ENCODE measurements around the gene JMJD8.
"Not testable (repeated sequence)": the region's sequence is repeated elsewhere in the genome, so short reads cannot be mapped to it uniquely, and the experiment has no call there.

JMJD8 gene

GRCh38 chr16:708019-708418 lies 23.9 kb upstream of the JMJD8 start:
- no peak for DNase-seq

- DNase-seq, result no peak
Measured at GRCh38 chr16:707062-707538, 23.0 kb upstream of the JMJD8 start.

DNA sequence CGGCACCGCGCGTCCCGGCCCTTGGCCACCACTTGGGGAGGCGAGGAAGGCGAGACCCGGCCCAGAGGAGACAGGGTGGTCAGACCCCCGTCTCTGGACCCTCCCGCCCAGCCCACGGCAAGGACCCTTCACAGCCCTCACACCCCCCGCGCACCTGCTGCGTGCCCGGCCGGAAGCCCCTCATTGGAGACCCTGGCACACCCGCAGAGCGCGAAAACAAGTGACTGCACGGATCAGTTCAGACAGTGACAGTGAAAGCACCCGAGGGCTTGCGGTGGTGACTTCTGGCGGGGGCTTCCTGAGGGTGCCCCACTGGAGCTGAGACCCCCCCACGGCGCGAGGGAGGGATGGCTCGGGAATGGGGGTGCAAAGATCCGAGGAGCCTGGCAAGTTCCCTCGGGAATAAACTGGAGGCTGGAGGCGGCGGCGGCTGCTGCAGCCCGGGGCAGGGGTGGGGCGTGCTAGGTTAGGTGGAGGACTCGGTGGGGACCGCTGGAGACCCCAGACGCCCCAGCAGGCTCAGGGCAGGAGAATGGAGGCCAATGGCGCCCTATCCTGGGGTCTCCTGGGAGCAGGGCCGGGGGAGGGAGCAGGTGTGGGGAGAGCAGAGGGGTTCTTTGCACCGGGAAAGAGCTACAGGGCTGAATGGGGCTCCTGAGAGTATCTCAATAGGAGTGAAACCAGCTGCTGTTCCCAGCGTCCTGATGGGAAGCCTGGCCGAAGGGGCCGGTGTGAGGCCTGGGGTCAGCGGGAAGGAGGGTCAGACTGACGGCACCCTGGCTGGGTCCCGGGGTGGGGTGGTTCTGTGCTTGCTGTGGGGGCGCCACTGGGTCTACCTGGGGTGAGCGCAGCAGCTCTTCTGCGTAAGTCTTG lies 22.3 kb upstream of the JMJD8 start:
- DNase-seq, result no peak

DNA sequence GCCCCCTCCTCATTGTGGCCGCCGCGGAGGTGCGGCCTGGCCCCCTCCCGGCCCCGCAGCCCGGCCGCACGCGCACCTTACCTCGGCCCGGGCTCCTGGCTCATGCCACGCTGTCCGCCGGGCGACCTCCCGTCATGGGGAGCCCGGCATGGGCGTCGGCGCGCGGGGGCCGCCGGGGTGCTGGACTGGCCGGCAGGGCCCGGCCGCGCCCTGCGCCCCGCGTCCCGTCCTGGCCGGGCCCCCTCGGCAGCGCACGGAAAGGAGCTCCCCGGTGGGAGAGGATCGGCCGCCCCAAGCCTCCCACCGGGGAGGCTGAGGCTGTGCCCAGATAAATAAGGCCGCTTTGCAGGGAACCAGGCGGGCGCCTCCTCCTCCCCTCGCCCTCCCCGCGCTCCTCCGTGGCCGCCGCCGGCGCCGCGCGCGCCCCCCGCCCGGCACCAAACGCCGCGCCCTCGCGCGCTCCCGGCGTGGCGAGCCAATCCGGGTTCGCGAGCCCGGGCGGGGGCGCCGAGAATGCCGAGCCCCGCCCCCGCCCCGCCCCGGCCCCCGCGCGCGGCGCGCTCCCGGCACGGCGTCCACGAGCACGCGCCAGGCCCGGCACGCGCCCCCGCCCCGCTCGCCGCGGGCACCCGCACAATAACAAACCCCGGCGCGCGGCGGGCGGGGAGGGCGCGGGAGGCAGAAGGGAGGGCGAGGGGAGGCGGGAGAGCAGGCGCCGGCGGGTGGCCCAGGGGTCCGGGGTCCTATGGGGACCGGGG lies 21.5 kb upstream of the JMJD8 start, which contains the start of gene FBXL16:
FBXL16 (minus strand) TSS at position 371 of the 758 bp plus-strand sequence. CDS start 8,396 bp downstream, outside the sequence.
- DNase-seq, result no peak

DNA sequence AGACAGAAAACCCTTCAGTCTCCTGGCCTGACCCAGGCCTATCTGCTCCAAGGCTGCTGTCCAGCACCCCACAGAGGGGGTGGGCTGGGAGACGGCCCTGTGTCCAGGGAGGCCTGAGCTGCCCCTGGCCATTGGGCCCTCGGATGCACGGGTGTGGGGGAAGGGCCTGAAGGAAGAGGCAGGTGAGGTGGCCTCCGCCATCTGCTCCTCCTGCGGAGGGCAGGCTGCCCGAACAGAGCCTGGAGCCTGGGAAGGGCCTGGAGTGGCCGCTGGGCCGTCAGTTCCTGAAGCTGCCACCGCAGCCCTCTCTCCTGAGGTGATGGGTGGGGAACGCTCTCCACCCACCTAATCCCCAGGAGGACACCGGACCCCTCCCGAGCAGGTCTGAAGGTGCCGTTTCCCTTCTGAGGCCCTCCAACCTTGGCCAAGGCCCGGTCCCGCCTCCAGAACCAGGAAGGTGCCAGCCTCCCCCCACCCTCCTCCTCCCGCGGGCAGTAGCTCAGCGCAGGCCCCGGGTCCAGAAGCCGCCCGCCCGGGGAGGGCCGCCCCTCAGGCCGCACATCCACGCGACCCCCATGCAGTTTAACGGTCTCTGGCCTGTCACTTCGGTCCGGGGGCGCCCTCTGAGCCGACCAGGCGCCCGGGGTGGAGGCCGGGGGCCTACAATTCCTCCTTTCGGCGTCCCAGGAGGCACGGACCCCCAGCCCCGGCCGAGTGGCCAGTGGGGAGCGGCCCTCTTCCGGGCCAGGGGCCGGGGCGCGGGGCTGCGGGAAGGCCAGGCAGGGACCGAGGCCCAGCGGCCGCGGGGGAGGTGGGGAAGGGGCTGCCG lies 20.6 kb upstream of the JMJD8 start:
- DNase-seq, result no peak

- no peak for DNase-seq
Measured at GRCh38 chr16:704047-704446, 19.9 kb upstream of the JMJD8 start.

DNA sequence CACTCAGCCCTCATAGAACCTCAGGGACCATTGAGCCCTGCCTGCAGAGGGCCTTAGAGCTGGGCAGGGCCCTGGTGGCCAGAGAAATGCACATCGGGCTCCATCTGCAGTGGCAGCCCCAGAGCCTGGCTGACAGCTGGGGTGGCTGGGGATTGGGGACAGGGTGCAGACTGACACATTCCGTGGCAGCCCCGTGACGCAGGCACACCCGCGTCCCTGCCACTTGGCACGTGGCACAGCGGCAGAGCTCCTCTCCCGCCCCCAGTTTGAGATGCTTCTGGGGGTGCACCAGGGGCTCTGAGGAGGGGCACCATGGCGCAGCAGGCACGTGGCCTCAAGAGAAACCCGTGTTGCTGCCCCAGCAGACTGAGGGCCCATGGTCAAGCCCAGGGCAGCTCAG lies 19.3 kb upstream of the JMJD8 start:
- no peak for DNase-seq

DNA sequence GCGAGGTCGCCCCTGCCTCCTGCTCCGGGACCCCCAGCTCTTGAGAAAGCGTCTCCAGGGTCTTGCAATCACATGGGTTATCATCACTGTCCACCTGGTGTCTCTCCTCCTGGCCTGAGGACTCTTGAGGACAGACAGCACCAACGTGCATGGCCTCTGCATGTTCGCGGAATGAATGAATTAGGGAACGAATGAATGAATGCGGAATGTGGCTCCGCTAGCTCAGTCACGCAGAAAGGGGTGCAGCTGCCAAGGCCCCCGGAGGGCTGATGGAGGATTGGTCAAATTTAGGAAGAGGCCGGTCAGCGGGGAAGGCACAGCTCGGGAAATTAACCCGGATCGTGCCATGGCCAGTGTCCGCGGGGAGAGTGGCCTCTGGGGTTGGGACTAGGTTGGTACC lies 18.2 kb upstream of the JMJD8 start:
- no peak for DNase-seq

GRCh38 chr16:700684-701584 lies 16.8 kb upstream of the JMJD8 start:
- DNase-seq, result peak; percentile 57

- no peak for DNase-seq
Measured at GRCh38 chr16:698911-699671, 15.0 kb upstream of the JMJD8 start.

GRCh38 chr16:695355-696089 lies 11.4 kb upstream of the JMJD8 start:
- peak; percentile 76 for DNase-seq

- DNase-seq, result no peak
Measured at GRCh38 chr16:694863-695354, 10.8 kb upstream of the JMJD8 start.

GRCh38 chr16:694187-694862 lies 10.2 kb upstream of the JMJD8 start:
- DNase-seq, result no peak

DNA sequence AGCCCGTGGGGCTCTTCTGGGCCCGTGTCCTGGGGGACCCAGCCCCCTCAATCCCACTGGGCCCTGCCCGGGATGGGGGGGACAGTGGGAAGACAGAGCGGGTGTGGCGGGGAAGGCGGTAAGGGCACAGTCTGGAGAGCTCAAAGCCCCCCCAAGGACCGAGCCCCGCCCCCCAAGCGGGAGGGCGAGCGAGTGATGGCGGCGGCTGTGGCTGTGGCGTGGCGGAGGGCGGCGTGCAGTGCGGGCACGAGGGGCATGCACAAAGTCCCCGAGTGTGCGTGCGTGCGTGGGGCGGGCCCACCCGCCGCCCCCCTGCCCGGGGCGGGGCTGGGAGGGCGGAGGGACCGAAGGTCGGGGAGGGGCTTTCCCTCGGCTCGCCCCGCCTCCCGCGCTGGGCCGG lies 9.6 kb upstream of the JMJD8 start:
- no peak for DNase-seq

DNA sequence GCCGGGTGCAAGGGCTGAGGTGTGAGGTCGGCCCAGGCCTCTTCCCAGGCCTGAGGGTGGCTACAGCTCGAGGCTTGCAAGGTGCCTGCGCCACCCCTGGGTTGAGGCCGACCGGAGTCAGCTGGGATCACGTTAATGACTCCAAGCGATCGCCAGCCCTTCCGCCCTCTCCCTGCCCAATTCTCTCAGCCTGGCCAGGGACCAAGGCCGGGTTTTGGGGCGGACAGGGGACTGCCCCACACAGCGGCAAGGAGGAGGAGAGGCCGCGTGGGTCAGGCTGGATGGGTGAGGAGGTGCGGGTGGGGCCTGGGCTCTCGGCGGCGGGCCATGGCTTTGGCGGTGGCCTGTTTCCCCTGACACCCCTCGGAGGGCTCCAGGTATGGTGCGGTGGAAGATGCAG lies 9.2 kb upstream of the JMJD8 start:
- no peak for DNase-seq

- DNase-seq, result no peak
Measured at GRCh38 chr16:692356-693108, 8.4 kb upstream of the JMJD8 start.

DNA sequence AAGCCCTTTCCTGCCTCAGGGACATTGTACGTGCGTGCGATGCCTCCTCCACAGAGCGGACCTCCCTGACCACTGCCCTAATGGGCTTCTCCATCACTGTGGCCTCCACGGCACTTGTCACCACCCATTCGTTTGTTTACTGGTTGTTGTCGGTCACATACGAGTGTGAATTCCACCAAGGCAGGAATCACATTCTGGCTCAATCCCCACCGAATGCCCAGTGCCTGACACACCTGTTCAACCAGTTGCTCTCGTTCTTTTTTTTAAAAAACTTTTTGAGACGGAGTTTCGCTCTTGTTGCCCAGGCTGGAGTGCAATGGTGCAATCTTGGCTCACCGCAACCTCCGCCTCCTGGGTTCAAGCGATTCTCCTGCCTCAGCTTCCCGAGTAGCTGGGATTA lies 7.1 kb upstream of the JMJD8 start:
- DNase-seq, result not testable (repeated sequence)

GRCh38 chr16:689175-689897 lies 5.2 kb upstream of the JMJD8 start:
- no peak for DNase-seq
